ENCODE results near the gene MMP20. TPM values are rescaled to one million over a fixed set of nuclear protein-coding genes. Genes with fewer than 3 reads are reported as not detected.

Gene MMP20
- total RNA-seq, 1 experiment from 2014 or later = 0.30 TPM

DNA sequence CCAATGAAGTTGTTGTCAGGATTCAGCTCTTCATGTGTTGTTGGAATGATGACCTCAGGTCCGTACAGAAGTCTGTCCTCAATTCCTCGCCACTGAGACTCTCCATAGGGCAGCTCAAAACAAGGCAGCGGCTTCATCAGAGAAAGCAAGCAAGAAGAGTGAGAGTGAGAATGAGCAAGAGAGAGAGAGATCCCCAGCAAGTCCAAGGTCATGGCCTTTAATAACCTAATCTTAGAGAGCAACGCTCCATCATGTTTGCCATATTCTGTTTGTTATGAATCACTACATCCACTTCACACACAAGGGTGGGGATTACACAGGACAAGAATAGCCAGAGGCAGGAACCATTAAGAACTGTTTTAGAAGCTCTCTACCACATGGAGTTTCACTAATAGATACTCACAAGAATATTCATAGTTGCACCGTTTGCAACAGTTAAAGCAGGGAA, 71.3 kb downstream of the MMP20 start:
- H2AFZ ChIP-seq (ENCODE audit: low read depth, low read length, poor library complexity, severe bottlenecking) = no peak overlapping the region
- ATAC-seq (no peak), DNase-seq (ENCODE audit: low read depth, low spot score) (no peak)
- peaks cover 28 to 57% of the 10 kb centered on the region in 2 experiments for H3K4me1 ChIP-seq (ENCODE audit: control insufficient read depth in 1 of 2, insufficient read depth in 2 of 2, low read length in 2 of 2)
- no peak overlapping the region for H3K27ac ChIP-seq (ENCODE audit: low read depth, low read length)
- peak overlapping the region; percentile 59 for H3K4me2 ChIP-seq (ENCODE audit: low read length)
- no peaks in the 10 kb centered on the region for H3K9me2 ChIP-seq (ENCODE audit: insufficient read depth)
- H3K36me3 ChIP-seq (ENCODE audit: control insufficient read depth in 1 of 2, insufficient read depth in 2 of 2, low read length in 2 of 2) = no peaks in the 10 kb centered on the region
- H3K9ac ChIP-seq (ENCODE audit: low read length) = peak overlapping the region; percentile 57; the same call in 1 of the 2 replicates
- RAD21 ChIA-PET (ENCODE audit: low non-redundant PET in 1 of 2, low total read pairs in 2 of 2, uncharacterized antibody in 2 of 2, unreplicated experiment in 2 of 2) = no interaction called here
- H3K27me3 ChIP-seq (ENCODE audit: insufficient read depth, low read length) = no peaks in the 10 kb centered on the region
- H3K4me3 ChIP-seq (replicated peaks in 1 of 2; ENCODE audit: low read depth in 1 of 2, low read length in 2 of 2) = no peak overlapping the region
- CTCF ChIA-PET = interaction anchor here (1.2 to 1.3 kb wide), 2 partner anchors 10 to 59 kb away, joined by 3 to 6 read pairs; no protein-coding TSS in a partner anchor
- no peaks in the 10 kb centered on the region for H4K20me1 ChIP-seq (ENCODE audit: insufficient read depth)
- TF ChIP-seq, protein P1, sequence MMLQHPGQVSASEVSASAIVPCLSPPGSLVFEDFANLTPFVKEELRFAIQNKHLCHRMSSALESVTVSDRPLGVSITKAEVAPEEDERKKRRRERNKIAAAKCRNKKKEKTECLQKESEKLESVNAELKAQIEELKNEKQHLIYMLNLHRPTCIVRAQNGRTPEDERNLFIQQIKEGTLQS (IDR thresholded peaks at IDR 0.05) = no peak
- no peak for TF ChIP-seq CEBPB (IDR thresholded peaks at IDR 0.05; ENCODE audit: low read depth)
- 0 out of 2 replicates have a peak, but pooled peaks have one; percentile 24 for TF ChIP-seq ZFX (IDR thresholded peaks at IDR 0.05)
- POLR2A ChIA-PET = no interaction called here
- intact Hi-C loops (cut with micrococcal nuclease) = no loop called here
- no peaks in the 10 kb centered on the region for H3K9me3 ChIP-seq (ENCODE audit: control insufficient read depth in 1 of 2, insufficient read depth in 1 of 2, low read depth in 1 of 2, low read length in 2 of 2)
- no TSS peak for BruUV-seq (replicated peaks)
- H3K79me2 ChIP-seq (ENCODE audit: insufficient read depth, low read length) = no peaks in the 10 kb centered on the region

DNA sequence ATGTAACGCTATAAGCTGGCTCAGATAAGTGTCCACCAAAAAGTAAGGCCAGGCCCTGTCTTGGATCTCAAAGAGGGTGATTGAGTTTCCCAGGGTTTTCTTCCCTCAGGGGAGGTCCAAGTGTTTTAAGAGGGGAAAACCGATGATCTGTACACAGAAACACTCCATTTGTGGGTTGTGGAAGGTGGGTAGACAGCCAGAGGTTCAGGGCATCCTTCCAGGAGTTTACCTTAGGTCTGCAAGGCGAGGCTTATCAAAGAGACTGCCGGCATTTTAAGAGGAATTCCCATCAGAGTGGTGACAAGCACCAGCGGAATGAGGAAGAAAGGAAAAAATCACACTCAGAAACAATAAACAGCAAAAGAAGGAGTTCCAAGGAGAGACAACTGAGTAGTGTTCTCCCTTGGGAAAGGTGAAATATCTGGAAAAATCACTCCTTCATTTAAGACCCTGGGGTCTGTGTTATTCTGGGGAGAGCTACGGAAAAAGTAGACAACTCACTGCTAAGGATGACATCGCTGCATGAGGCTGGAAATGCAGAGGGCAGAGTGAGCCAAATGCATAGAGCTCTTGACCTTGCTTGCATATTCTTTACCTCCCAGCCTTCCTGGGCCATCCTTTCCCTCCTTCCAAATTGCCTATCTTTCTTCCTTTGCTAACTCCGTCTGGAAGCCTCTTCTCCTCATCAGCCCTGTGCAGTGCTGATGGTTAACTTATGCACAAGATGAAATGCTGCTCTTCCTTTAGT, 72.5 kb downstream of the MMP20 start:
- RAD21 ChIA-PET (ENCODE audit: low non-redundant PET in 1 of 2, low total read pairs in 2 of 2, uncharacterized antibody in 2 of 2, unreplicated experiment in 2 of 2) = no interaction called here
- peaks cover 28 to 49% of the 10 kb centered on the region in 2 experiments for H3K4me1 ChIP-seq (ENCODE audit: control insufficient read depth in 1 of 2, insufficient read depth in 2 of 2, low read length in 2 of 2)
- no peaks in the 10 kb centered on the region for H3K9me3 ChIP-seq (ENCODE audit: control insufficient read depth in 1 of 2, insufficient read depth in 1 of 2, low read depth in 1 of 2, low read length in 2 of 2)
- CTCF ChIA-PET = interaction anchor here (1.2 to 1.3 kb wide), 2 partner anchors 11 to 60 kb away, joined by 3 to 6 read pairs; no protein-coding TSS in a partner anchor
- H3K9ac ChIP-seq (ENCODE audit: low read length) = peak overlapping the region; percentile 57
- no TSS peak for BruUV-seq (replicated peaks)
- no peaks in the 10 kb centered on the region for H3K9me2 ChIP-seq (ENCODE audit: insufficient read depth)
- no peaks in the 10 kb centered on the region for H3K36me3 ChIP-seq (ENCODE audit: control insufficient read depth in 1 of 2, insufficient read depth in 2 of 2, low read length in 2 of 2)
- POLR2A ChIA-PET = interaction anchor here (0.6 kb wide), 1 partner anchor 408 kb away, joined by 3 read pairs; no protein-coding TSS in a partner anchor
- H4K20me1 ChIP-seq (ENCODE audit: insufficient read depth) = no peaks in the 10 kb centered on the region
- peak overlapping the region; percentile 59 for H3K4me2 ChIP-seq (ENCODE audit: low read length)
- H3K27me3 ChIP-seq (ENCODE audit: insufficient read depth, low read length) = no peaks in the 10 kb centered on the region
- no peaks in the 10 kb centered on the region for H3K79me2 ChIP-seq (ENCODE audit: insufficient read depth, low read length)
- intact Hi-C loops (cut with micrococcal nuclease) = no loop called here
- H3K27ac ChIP-seq (ENCODE audit: low read depth, low read length) = peak overlapping the region; percentile 58
- peak overlapping the region; percentile 39 for H2AFZ ChIP-seq (ENCODE audit: low read depth, low read length, poor library complexity, severe bottlenecking)
- peak; percentile 81 for ATAC-seq
- DNase-seq (ENCODE audit: low read depth, low spot score) = peak; percentile 94
- H3K4me3 ChIP-seq (replicated peaks in 1 of 2; ENCODE audit: low read depth in 1 of 2, low read length in 2 of 2) = peak overlapping the region in 1 of 2 experiments; percentile 23; a peak in 2 of 4 replicates
- TF ChIP-seq SRF (IDR thresholded peaks at IDR 0.05; ENCODE audit: low read depth) (peak; percentile 75), RAD21 (IDR thresholded peaks at IDR 0.05; ENCODE audit: low read depth) (peak; percentile 19; the same call in 1 of the 2 replicates), JUND (IDR thresholded peaks at IDR 0.05) (peak; percentile 95), CEBPB (IDR thresholded peaks at IDR 0.05; ENCODE audit: low read depth) (peak; percentile 88), TCF7L2 (IDR thresholded peaks at IDR 0.05; ENCODE audit: borderline replicate concordance, extremely low read depth, insufficient read depth, insufficient read length) (peak; percentile 54), EZH2 (IDR thresholded peaks at IDR 0.05) (no peak), ZFX (IDR thresholded peaks at IDR 0.05) (no peak), ELF1 (IDR thresholded peaks at IDR 0.05; ENCODE audit: borderline replicate concordance, low read depth) (peak; percentile 67), ZNF274 (IDR thresholded peaks at IDR 0.05; ENCODE audit: low read depth, low read length) (no peak), POLR2AphosphoS5 (IDR thresholded peaks at IDR 0.05; ENCODE audit: low read depth, low read length) (peak; percentile 59), EGR1 (IDR thresholded peaks at IDR 0.05; ENCODE audit: low read depth) (0 out of 2 replicates have a peak, but pooled peaks have one; percentile 23)
- TF ChIP-seq, protein P2, sequence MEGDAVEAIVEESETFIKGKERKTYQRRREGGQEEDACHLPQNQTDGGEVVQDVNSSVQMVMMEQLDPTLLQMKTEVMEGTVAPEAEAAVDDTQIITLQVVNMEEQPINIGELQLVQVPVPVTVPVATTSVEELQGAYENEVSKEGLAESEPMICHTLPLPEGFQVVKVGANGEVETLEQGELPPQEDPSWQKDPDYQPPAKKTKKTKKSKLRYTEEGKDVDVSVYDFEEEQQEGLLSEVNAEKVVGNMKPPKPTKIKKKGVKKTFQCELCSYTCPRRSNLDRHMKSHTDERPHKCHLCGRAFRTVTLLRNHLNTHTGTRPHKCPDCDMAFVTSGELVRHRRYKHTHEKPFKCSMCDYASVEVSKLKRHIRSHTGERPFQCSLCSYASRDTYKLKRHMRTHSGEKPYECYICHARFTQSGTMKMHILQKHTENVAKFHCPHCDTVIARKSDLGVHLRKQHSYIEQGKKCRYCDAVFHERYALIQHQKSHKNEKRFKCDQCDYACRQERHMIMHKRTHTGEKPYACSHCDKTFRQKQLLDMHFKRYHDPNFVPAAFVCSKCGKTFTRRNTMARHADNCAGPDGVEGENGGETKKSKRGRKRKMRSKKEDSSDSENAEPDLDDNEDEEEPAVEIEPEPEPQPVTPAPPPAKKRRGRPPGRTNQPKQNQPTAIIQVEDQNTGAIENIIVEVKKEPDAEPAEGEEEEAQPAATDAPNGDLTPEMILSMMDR (IDR thresholded peaks at IDR 0.05 in 2 of 3, conservative IDR thresholded peaks at IDR 0.05 in 1 of 3; ENCODE audit: borderline replicate concordance in 1 of 3, insufficient read depth in 1 of 3, low read depth in 2 of 3, low read length in 2 of 3) = no peak
- TF ChIP-seq, protein P1 (IDR thresholded peaks at IDR 0.05) = peak; percentile 54; the same call in 1 of the 2 replicates
